ENCODE results near the gene NT5C1A.

Gene NT5C1A

DNA sequence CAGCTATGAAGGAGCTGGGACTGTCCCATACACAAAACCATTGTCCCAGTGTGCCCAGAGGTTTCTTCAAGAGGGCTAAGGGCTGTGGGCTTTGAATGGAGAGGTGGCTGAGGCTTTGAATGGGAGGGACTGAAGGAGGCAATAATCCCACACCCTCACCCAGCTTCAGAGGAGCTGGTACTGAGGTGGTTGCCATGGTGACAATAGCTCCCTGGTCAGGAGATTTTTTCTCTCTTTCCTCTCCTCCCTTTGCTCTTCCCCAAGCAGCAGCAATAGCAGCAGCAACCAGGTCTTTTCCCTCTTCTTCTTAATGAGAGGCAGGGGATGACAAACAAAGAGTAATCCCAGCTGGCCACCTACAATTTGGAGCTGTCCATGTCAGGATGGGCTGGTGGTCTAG, 17.7 kb upstream of the NT5C1A start:
- no peak for DNase-seq (ENCODE audit: low read depth)

DNA sequence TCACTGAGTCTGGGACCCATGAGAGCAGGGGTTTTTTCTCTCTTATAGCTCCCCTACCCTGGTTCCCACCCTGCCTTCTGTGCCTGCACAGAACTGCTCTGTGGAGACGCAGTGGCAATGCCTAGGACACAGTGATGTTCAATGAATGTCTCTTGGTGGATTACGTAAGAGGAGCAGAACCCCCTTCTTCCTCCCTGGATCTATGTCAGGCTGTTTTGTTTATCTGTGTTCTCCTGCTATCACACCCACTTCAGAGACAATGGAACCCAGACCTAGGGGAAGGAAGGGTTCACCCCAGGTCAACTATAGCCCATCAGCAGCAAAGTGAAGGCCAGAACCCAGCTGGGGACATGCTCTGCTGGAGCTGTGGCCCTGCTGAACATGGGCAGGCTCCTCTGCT, 17.3 kb upstream of the NT5C1A start:
- no peak for DNase-seq (ENCODE audit: low read depth)

GRCh38 chr1:39688706-39689105, 16.8 kb upstream of the NT5C1A start:
- DNase-seq (ENCODE audit: low read depth): no peak

- DNase-seq (ENCODE audit: low read depth): no peak
These were observed 15.3 kb upstream of the NT5C1A start for GRCh38 chr1:39687243-39687642.

GRCh38 chr1:39685071-39685470, 13.2 kb upstream of the NT5C1A start:
- DNase-seq (ENCODE audit: low read depth): no peak

DNA sequence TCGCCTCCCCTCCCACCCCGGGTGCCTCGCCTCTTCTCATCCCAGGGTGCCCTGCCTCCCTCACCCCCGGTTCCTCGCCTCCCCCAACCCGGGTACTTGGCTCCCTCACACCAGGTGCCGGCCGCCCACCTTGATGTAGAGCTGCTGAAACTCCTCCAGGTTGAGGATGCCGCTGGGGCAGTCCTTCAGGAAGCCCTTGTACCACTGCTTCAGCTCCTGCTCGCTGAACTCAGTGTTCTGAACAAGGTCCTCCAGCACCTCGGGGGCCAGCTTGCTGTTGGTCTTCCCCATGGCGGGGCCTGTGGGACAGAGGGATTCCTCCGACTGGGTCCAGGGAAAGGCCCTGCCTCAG, 12.4 kb upstream of the NT5C1A start:
- no peak for DNase-seq (ENCODE audit: low read depth)

DNA sequence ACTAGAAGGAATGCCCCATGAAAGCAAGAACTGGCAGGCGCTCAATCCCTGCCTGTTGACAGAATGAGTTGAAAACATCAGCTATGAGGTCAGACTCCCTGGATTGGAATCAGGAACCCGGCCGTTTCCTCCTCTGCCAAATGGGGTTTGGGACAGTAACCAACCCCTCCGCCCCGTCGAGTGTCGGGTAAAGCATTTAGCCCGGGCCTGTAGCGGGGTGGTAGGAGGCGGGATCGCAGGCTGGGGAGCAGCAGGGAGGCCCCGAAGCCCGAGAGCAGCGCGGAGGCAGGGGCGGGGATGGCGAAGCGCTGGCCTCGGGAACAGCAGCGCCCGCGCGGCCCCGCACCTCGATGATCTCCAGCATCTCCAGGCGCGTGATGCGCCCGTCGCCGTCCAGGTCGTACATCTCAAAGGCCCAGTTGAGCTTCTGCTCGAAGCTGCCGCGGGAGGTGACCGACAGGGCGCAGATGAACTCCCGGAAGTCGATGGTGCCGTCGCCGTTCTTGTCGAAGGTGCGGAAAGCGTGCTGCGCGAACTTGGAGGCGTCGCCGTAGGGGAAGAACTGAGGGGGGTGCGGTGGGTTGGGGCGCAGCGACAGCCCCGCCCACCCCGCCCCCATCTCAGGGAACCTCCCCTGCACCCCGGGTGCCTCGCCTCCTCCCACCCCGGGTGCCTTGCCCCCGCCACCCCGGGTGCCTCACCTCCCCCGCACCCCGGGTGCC, 11.8 kb upstream of the NT5C1A start:
- no peak for DNase-seq (ENCODE audit: low read depth)

- no peak for DNase-seq (ENCODE audit: low read depth)
These were observed 10.1 kb upstream of the NT5C1A start for GRCh38 chr1:39681999-39682398.

- no peak for DNase-seq (ENCODE audit: low read depth)
These were observed 9.4 kb upstream of the NT5C1A start for GRCh38 chr1:39681294-39681693.

- no peak for DNase-seq (ENCODE audit: low read depth)
These were observed 8.8 kb upstream of the NT5C1A start for GRCh38 chr1:39680751-39681150.

- DNase-seq (ENCODE audit: low read depth): no peak
These were observed 7.9 kb upstream of the NT5C1A start for GRCh38 chr1:39679821-39680220.

- DNase-seq (ENCODE audit: low read depth): no peak
These were observed 7.0 kb upstream of the NT5C1A start for GRCh38 chr1:39678889-39679288.

DNA sequence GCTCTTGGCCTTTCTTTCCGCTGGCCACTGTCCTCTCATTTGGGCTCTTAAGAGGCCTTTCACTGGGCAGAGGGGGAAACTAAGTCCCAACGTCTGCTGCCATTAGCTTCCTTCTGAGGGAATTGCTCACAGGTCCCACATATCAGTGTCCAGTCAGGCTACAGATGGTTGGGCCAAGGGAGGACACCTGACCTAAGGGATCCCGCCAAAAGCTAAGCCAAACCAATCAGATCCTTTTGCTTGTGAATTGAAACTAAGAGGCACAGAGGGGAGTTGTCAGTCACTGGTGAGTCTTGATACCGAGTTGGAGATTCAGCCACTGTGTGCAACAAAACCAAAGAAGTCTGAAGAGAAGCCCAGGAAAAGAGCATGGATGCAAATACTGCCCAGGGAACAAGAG, 5.7 kb upstream of the NT5C1A start:
- DNase-seq (ENCODE audit: low read depth): no peak

DNA sequence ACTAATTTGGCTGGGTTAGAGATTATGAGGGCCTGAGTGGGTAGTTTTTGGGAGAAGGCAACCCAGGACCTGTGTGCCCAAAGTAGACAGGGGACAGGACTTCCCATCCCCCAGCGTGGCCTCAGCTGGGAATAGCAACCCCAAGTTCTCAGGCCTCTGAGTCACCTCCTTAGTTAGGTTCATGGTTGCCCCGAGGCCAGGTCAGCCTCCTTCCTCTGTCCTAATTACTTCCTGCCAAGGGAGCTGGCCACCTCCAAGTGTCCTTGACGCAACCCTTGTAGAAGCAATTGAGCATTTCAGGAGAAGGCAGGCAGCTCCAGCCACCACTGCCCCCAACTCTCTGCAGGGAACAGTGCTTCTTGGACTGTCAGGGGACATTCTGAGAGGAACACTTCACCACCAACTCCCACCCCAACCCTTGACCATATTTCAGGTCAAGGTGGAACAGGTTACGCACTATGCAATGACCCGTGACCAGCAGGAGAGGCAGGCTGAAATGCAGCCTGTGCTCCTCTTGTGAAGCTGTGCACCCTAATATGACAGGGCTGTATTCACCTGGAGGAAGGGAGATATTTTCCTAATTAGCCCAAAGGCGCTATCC, 5.1 kb upstream of the NT5C1A start:
- no peak for DNase-seq (ENCODE audit: low read depth)

GRCh38 chr1:39675220-39675619, 3.3 kb upstream of the NT5C1A start:
- no peak for DNase-seq (ENCODE audit: low read depth)

DNA sequence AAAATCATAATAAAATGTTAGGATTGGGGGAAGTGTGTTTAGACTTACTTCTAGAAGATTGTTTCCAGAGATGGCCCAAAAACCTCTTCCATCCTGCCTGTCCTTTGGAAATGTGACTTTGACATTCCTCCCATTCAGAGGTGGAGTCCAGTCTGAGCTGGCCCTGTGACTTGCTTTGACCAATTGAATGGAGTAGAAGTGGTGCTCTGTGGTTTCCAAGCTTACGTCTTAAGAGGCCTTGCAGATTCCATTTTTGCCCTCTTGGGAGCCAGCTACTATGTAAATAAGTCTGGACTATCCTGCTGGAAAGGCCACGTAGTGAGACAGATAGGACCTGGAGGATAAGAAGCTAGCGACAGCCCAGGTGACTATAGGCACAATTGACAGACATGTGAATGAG, 1.3 kb upstream of the NT5C1A start:
- DNase-seq (ENCODE audit: low read depth): no peak

GRCh38 chr1:39672551-39672947, 642 bp upstream of the NT5C1A start:
- no peak for DNase-seq (ENCODE audit: low read depth)

- DNase-seq (ENCODE audit: low read depth): no peak
These were observed 494 bp downstream of the NT5C1A start for GRCh38 chr1:39671433-39671792.

DNA sequence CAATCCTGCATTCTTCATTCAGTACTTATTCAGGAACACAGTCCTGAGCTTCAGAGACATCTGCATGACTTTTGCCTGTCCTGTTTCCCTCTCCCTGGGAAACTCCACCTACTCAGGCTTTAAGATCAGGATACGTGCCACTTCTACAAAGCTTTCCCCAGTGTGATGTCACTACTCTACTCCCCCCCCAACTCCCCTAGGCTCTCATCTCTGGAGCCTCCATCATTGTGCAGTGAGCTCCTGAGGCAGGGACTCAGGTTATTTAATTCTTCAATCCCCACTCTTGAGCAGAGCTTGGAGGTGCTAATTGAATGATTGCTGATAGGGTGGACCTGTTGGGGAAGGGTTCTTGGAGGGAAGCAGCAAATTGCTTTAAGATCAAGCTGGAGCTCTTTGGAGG, 1.2 kb downstream of the NT5C1A start:
- DNase-seq (ENCODE audit: low read depth): no peak

GRCh38 chr1:39668894-39669293, 3.0 kb downstream of the NT5C1A start:
- no peak for DNase-seq (ENCODE audit: low read depth)

- DNase-seq (ENCODE audit: low read depth): no peak
These were observed 3.8 kb downstream of the NT5C1A start for GRCh38 chr1:39668111-39668510.

DNA sequence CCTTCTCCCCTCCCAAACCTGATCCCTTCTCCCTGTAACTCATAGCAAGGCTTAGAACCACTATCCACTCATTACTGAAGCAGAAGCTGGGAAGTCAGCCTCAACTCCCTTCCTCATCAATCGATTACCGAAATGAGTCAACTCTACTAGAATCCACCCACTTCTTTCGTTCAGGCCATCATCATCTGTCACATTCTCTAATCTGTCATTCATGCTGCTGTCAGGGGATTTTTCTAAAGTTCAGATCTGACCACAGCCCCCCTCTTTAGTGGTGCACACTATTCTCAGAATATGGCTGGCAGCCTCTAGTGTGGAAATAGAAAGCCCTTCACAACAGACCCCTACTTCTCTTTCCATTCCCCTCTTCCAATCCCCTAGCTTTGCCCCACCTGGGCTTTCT, 5.1 kb downstream of the NT5C1A start:
- DNase-seq (ENCODE audit: low read depth): no peak

DNA sequence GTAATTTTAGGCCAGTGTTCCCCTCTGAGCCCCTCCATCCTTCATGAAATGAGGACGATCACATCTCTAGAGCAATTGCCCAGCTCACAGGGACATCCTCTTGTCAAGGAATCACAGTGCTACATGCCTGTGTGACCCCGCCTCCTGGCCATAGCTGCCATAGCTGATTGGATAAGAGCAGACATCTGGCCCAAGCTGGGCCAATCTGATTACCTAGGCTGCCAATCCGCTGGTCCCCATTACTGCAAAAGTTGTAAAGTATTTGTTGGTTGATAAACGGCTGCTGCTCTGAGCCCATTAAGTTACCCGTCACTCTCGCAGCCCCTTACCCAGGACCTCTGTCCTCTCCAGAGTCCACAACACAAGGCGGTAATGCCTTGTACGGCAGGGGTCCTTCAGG, 8.3 kb downstream of the NT5C1A start:
- no peak for DNase-seq (ENCODE audit: low read depth)

DNA sequence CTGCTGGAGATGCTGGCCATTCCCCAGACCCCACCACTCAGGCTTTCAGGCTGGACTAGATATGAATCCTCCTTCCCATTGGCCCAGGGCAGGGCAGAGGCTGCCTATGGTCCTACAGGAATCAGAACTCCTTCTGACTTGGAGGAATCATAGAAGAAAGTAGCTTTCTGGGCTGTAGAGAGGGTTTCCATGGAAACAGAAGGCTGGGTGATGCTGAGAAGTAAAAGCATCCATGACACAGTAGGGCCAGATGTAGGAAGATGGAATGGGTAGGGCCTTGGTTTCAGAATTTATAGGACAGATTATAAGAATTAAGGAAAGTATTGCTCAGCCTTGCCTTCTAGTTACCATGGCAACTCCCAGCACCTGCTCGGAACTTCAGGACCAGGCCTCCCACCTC, 9.0 kb downstream of the NT5C1A start:
- DNase-seq (ENCODE audit: low read depth): no peak

All from GM04503 (cell line).